K562 (cell line): Measurements from ENCODE around the gene PPARG.

Experiments
- FOS ChIP-seq: IDR thresholded peaks from 3 replicates; pipeline ENCODE4 v1.6.1; 2011; ENCODE audit not compliant: insufficient read length; ENCODE audit errors: extremely low read depth
- GABPA ChIP-seq: fragments of 200-800 bp; sonication (Bioruptor generic); conservative IDR thresholded peaks from 2 replicates; pipeline ENCODE4 v1.6.1; 2016; ENCODE audit warnings: low read depth, missing genetic modification characterization, missing compliant biosample characterization
- KLF10 ChIP-seq: fragments of 250-450 bp; sonication (Bioruptor Pico); IDR thresholded peaks from 2 replicates; pipeline ENCODE4 v1.6.1; 2021; ENCODE audit warnings: matching md5 sums
- PREB ChIP-seq: sonication (generic); formaldehyde crosslinking; IDR thresholded peaks from 2 replicates; pipeline ENCODE4 v1.8.1; 2023; ENCODE audit warnings: mild to moderate bottlenecking, missing genetic modification reagents
- SPI1 ChIP-seq: IDR thresholded peaks from 2 replicates; pipeline ENCODE4 v1.6.1; 2011; ENCODE audit warnings: low read depth, low read length, control low read depth, borderline replicate concordance
- ZBTB11 ChIP-seq, 3 experiments: fragments of 200-800 bp in 1 of 3; fragments of 250-450 bp in 1 of 3; fragments of 450-650 bp in 1 of 3; sonication (Bioruptor Pico) in 1 of 3; sonication (Bioruptor generic) in 1 of 3; formaldehyde crosslinking in 1 of 3; IDR thresholded peaks; 2 replicates each; pipeline versions ENCODE4 v1.6.1 to v1.8.0; 2016 to 2022; ENCODE audit warnings: mild to moderate bottlenecking in 2 of 3, missing genetic modification characterization in 2 of 3, missing compliant biosample characterization in 1 of 3, moderate library complexity in 1 of 3
- ZFPM2 ChIP-seq: fragments of 250-450 bp; sonication (Bioruptor Pico); IDR thresholded peaks from 2 replicates; pipeline ENCODE4 v1.5.1; 2022; ENCODE audit warnings: mild to moderate bottlenecking
- ZNF263 ChIP-seq: sonication (generic); formaldehyde crosslinking; IDR thresholded peaks from 2 replicates; pipeline ENCODE4 v1.8.0; 2022; ENCODE audit warnings: mild to moderate bottlenecking, missing genetic modification reagents, borderline replicate concordance
- ZNF274 ChIP-seq: IDR thresholded peaks from 2 replicates; pipeline ENCODE4 v1.6.1; 2011; ENCODE audit warnings: low read depth, mild to moderate bottlenecking, low read length, moderate library complexity, borderline replicate concordance
- TF ChIP-seq, protein P1 (sequence below), 2 experiments: fragments of 450-650 bp; formaldehyde crosslinking in 1 of 2; IDR thresholded peaks; 2 replicates each; pipeline versions ENCODE4 v1.4.0 to v1.6.1; 2014 to 2020; ENCODE audit warnings: mild to moderate bottlenecking in 2 of 2, borderline replicate concordance in 1 of 2, low read depth in 1 of 2
- TF ChIP-seq, protein P2 (sequence below), 3 experiments: IDR thresholded peaks in 2 of 3; conservative IDR thresholded peaks in 1 of 3; 2 replicates each; pipeline ENCODE4 v1.5.1; 2011 to 2012; ENCODE audit warnings: low read length in 3 of 3, mild to moderate bottlenecking in 3 of 3, control low read depth in 2 of 3, improper control_type of control experiment in 1 of 3, inconsistent platforms in 1 of 3, low read depth in 1 of 3, mixed read lengths in 1 of 3, moderate library complexity in 1 of 3; ENCODE audit not compliant: insufficient read depth in 2 of 3
- TF ChIP-seq, protein P3 (sequence below), 2 experiments: IDR thresholded peaks; 2 replicates each; pipeline ENCODE4 v1.6.1; 2011; ENCODE audit warnings: borderline replicate concordance in 1 of 2, control low read depth in 1 of 2, low read depth in 1 of 2, low read length in 1 of 2, mild to moderate bottlenecking in 1 of 2, mixed read lengths in 1 of 2, moderate library complexity in 1 of 2; ENCODE audit not compliant: insufficient read depth in 1 of 2, insufficient read length in 1 of 2, poor library complexity in 1 of 2, severe bottlenecking in 1 of 2; ENCODE audit errors: extremely low read depth in 1 of 2
- TF ChIP-seq, protein P4 (sequence below): sonication (generic); formaldehyde crosslinking; IDR thresholded peaks from 2 replicates; pipeline ENCODE4 v1.9.0; 2022; ENCODE audit warnings: mild to moderate bottlenecking, missing genetic modification reagents
- TF ChIP-seq, protein P5 (sequence below): fragments of 250-450 bp; sonication (Bioruptor Pico); IDR thresholded peaks from 2 replicates; pipeline ENCODE4 v1.9.0; 2021; ENCODE audit warnings: mild to moderate bottlenecking, inconsistent platforms

DNA sequence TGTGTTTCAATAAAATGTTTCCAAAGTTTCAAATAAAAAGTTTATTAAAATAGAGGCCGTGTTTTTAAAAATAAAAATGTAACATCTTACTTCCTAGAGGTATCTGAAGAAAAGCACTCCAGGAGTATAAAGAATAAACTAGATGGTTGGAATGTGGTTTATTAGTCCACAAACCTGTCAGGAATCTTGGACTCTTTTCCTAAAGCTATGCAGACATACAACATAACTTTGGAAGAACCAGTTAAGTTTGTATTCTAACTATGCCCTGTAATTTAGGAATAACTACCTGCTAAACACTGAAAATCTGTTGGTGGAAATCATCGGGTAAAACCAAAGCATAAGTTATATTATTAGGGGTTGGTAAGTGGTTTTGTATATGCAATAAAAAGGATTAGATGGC lies 51.6 kb downstream of the PPARG start:
- TF ChIP-seq GABPA (tag) (no peak), FOS (no peak), KLF10 (CRISPR knock-in tag) (no peak), ZNF274 (no peak), ZNF263 (CRISPR knock-in tag) (no peak), ZBTB11 (CRISPR knock-in tag; IDR thresholded peaks at IDR 0.05) (no peak), ZFPM2 (CRISPR knock-in tag) (no peak), PREB (no peak), SPI1 (no peak)
- TF ChIP-seq, protein P1, sequence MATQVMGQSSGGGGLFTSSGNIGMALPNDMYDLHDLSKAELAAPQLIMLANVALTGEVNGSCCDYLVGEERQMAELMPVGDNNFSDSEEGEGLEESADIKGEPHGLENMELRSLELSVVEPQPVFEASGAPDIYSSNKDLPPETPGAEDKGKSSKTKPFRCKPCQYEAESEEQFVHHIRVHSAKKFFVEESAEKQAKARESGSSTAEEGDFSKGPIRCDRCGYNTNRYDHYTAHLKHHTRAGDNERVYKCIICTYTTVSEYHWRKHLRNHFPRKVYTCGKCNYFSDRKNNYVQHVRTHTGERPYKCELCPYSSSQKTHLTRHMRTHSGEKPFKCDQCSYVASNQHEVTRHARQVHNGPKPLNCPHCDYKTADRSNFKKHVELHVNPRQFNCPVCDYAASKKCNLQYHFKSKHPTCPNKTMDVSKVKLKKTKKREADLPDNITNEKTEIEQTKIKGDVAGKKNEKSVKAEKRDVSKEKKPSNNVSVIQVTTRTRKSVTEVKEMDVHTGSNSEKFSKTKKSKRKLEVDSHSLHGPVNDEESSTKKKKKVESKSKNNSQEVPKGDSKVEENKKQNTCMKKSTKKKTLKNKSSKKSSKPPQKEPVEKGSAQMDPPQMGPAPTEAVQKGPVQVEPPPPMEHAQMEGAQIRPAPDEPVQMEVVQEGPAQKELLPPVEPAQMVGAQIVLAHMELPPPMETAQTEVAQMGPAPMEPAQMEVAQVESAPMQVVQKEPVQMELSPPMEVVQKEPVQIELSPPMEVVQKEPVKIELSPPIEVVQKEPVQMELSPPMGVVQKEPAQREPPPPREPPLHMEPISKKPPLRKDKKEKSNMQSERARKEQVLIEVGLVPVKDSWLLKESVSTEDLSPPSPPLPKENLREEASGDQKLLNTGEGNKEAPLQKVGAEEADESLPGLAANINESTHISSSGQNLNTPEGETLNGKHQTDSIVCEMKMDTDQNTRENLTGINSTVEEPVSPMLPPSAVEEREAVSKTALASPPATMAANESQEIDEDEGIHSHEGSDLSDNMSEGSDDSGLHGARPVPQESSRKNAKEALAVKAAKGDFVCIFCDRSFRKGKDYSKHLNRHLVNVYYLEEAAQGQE (IDR thresholded peaks at IDR 0.05; ENCODE audit: borderline replicate concordance) = no peak
- TF ChIP-seq, protein P1 (CRISPR knock-in tag; IDR thresholded peaks at IDR 0.05; ENCODE audit: low read depth) = no peak
- TF ChIP-seq, protein P2, sequence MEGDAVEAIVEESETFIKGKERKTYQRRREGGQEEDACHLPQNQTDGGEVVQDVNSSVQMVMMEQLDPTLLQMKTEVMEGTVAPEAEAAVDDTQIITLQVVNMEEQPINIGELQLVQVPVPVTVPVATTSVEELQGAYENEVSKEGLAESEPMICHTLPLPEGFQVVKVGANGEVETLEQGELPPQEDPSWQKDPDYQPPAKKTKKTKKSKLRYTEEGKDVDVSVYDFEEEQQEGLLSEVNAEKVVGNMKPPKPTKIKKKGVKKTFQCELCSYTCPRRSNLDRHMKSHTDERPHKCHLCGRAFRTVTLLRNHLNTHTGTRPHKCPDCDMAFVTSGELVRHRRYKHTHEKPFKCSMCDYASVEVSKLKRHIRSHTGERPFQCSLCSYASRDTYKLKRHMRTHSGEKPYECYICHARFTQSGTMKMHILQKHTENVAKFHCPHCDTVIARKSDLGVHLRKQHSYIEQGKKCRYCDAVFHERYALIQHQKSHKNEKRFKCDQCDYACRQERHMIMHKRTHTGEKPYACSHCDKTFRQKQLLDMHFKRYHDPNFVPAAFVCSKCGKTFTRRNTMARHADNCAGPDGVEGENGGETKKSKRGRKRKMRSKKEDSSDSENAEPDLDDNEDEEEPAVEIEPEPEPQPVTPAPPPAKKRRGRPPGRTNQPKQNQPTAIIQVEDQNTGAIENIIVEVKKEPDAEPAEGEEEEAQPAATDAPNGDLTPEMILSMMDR (IDR thresholded peaks at IDR 0.05 in 2 of 3, conservative IDR thresholded peaks at IDR 0.05 in 1 of 3; ENCODE audit: insufficient read depth in 2 of 3, low read depth in 1 of 3, low read length in 3 of 3) = no peak
- TF ChIP-seq, protein P3, sequence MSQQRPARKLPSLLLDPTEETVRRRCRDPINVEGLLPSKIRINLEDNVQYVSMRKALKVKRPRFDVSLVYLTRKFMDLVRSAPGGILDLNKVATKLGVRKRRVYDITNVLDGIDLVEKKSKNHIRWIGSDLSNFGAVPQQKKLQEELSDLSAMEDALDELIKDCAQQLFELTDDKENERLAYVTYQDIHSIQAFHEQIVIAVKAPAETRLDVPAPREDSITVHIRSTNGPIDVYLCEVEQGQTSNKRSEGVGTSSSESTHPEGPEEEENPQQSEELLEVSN (IDR thresholded peaks at IDR 0.05; ENCODE audit: borderline replicate concordance in 1 of 2, extremely low read depth in 1 of 2, insufficient read depth in 1 of 2, insufficient read length in 1 of 2, low read depth in 1 of 2, low read length in 1 of 2, poor library complexity in 1 of 2, severe bottlenecking in 1 of 2) = no peak
- TF ChIP-seq, protein P4, sequence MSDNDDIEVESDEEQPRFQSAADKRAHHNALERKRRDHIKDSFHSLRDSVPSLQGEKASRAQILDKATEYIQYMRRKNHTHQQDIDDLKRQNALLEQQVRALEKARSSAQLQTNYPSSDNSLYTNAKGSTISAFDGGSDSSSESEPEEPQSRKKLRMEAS (CRISPR knock-in tag) = no peak
- TF ChIP-seq, protein P5, sequence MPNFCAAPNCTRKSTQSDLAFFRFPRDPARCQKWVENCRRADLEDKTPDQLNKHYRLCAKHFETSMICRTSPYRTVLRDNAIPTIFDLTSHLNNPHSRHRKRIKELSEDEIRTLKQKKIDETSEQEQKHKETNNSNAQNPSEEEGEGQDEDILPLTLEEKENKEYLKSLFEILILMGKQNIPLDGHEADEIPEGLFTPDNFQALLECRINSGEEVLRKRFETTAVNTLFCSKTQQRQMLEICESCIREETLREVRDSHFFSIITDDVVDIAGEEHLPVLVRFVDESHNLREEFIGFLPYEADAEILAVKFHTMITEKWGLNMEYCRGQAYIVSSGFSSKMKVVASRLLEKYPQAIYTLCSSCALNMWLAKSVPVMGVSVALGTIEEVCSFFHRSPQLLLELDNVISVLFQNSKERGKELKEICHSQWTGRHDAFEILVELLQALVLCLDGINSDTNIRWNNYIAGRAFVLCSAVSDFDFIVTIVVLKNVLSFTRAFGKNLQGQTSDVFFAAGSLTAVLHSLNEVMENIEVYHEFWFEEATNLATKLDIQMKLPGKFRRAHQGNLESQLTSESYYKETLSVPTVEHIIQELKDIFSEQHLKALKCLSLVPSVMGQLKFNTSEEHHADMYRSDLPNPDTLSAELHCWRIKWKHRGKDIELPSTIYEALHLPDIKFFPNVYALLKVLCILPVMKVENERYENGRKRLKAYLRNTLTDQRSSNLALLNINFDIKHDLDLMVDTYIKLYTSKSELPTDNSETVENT (CRISPR knock-in tag) = no peak
